ENCODE measurements around the gene SPRED2. TPM values are rescaled to one million over a fixed set of nuclear protein-coding genes. Genes with fewer than 3 reads are reported as not detected.

SPRED2 gene
- total and polyA plus RNA-seq, 4 donors, result 6.7 to 7.5 (median 7.1) TPM

- Histone ChIP-seq H3K4me1 (ENCODE audit: control insufficient read depth in 4 of 4, insufficient read depth in 4 of 4, low read length in 3 of 4) (peaks cover 0 to 2% (median 0%) of the 10 kb centered on the region in 4 donors), H3K36me3 (ENCODE audit: control insufficient read depth in 4 of 4, insufficient read depth in 3 of 4, low read depth in 1 of 4, low read length in 3 of 4) (no peaks in the 10 kb centered on the region), H3K4me3 (ENCODE audit: low read depth in 1 of 3, low read length in 3 of 3) (no peak overlapping the region), H3K9ac (ENCODE audit: low read depth in 1 of 2, low read length in 2 of 2) (no peak overlapping the region), H3K27ac (ENCODE audit: low read depth in 1 of 2, low read length in 2 of 2) (peak overlapping the region in 1 of 2 donors; percentile 32), H3K27me3 (ENCODE audit: control insufficient read depth in 4 of 4, insufficient read depth in 4 of 4, low read length in 3 of 4) (no peaks in the 10 kb centered on the region), H3K9me3 (ENCODE audit: control insufficient read depth in 4 of 4, low read length in 3 of 4) (no peaks in the 10 kb centered on the region)
- TF ChIP-seq, protein P1, sequence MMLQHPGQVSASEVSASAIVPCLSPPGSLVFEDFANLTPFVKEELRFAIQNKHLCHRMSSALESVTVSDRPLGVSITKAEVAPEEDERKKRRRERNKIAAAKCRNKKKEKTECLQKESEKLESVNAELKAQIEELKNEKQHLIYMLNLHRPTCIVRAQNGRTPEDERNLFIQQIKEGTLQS (IDR thresholded peaks at IDR 0.05), result no peak
- TF ChIP-seq RAD21 (IDR thresholded peaks at IDR 0.05) (no peak), EGR1 (IDR thresholded peaks at IDR 0.05; ENCODE audit: low read depth in 2 of 2) (no peak), RXRA (IDR thresholded peaks at IDR 0.05) (no peak), FOXA1 (IDR thresholded peaks at IDR 0.05) (no peak), SP1 (IDR thresholded peaks at IDR 0.05) (no peak), YY1 (IDR thresholded peaks at IDR 0.05) (no peak)
- 61% methylated on average over 20 of the region's 20 CpGs for WGBS
- no peak for DNase-seq (ENCODE audit: low spot score)
Measured at GRCh38 chr2:65300761-65301711, 131.4 kb downstream of the SPRED2 start.

- DNase-seq (ENCODE audit: low spot score), result no peak
- no peak for TF ChIP-seq RAD21 (IDR thresholded peaks at IDR 0.05)
- peak; percentile 31 for TF ChIP-seq NR2F2 (IDR thresholded peaks at IDR 0.05)
- H3K27me3 ChIP-seq (ENCODE audit: control insufficient read depth in 4 of 4, insufficient read depth in 4 of 4, low read length in 3 of 4), result no peaks in the 10 kb centered on the region
- WGBS, result 81% methylated on average over 16 of the region's 16 CpGs
- H3K4me1 ChIP-seq (ENCODE audit: control insufficient read depth in 4 of 4, insufficient read depth in 4 of 4, low read length in 3 of 4), result peaks cover 0 to 2% (median 0%) of the 10 kb centered on the region in 4 donors
- H3K36me3 ChIP-seq (ENCODE audit: control insufficient read depth in 4 of 4, insufficient read depth in 3 of 4, low read depth in 1 of 4, low read length in 3 of 4), result no peaks in the 10 kb centered on the region
- H3K9ac ChIP-seq (ENCODE audit: low read depth in 1 of 2, low read length in 2 of 2), result no peak overlapping the region
- H3K4me3 ChIP-seq (ENCODE audit: low read depth in 1 of 3, low read length in 3 of 3), result no peak overlapping the region
- peak overlapping the region in 1 of 2 donors; percentile 32 for H3K27ac ChIP-seq (ENCODE audit: low read depth in 1 of 2, low read length in 2 of 2)
- H3K9me3 ChIP-seq (ENCODE audit: control insufficient read depth in 4 of 4, low read length in 3 of 4), result no peaks in the 10 kb centered on the region
Measured at GRCh38 chr2:65300134-65300760, 132.2 kb downstream of the SPRED2 start.

DNA sequence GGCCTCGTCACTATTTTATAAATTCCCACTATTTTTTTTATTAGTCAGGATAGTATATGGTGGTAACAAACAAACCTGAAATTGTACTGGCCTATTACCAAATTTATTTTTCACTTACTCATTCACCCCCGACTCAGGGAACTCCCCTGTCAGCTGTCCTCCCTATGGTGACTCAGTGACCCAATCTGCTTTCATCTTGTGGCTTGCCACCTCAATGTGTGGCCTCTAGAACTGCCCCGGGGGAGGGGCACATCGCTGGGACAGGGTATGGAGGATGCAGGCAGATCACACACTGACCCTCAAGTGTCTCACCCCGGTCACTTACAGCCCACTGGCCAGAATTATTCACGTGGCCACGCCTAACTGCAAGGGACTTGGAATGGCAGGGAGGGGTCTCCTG, 133.2 kb downstream of the SPRED2 start:
- no peak for DNase-seq (ENCODE audit: low spot score)
- Histone ChIP-seq H3K9me3 (ENCODE audit: control insufficient read depth in 4 of 4, low read length in 3 of 4) (no peaks in the 10 kb centered on the region), H3K36me3 (ENCODE audit: control insufficient read depth in 4 of 4, insufficient read depth in 3 of 4, low read depth in 1 of 4, low read length in 3 of 4) (no peaks in the 10 kb centered on the region), H3K27ac (ENCODE audit: low read depth in 1 of 2, low read length in 2 of 2) (no peak overlapping the region), H3K4me3 (ENCODE audit: low read depth in 1 of 3, low read length in 3 of 3) (no peak overlapping the region), H3K9ac (ENCODE audit: low read depth in 1 of 2, low read length in 2 of 2) (no peak overlapping the region), H3K27me3 (ENCODE audit: control insufficient read depth in 4 of 4, insufficient read depth in 4 of 4, low read length in 3 of 4) (no peaks in the 10 kb centered on the region), H3K4me1 (ENCODE audit: control insufficient read depth in 4 of 4, insufficient read depth in 4 of 4, low read length in 3 of 4) (peaks cover 0 to 2% (median 0%) of the 10 kb centered on the region in 4 donors)
- TF ChIP-seq REST (IDR thresholded peaks at IDR 0.05) (no peak), NR2F2 (IDR thresholded peaks at IDR 0.05) (no peak), HNF4G (IDR thresholded peaks at IDR 0.05) (no peak), TAF1 (conservative IDR thresholded peaks at IDR 0.05) (no peak), FOXA2 (IDR thresholded peaks at IDR 0.05) (no peak), JUND (IDR thresholded peaks at IDR 0.05) (no peak), GABPA (IDR thresholded peaks at IDR 0.05 in 1 of 2, conservative IDR thresholded peaks at IDR 0.05 in 1 of 2) (no peak), RAD21 (IDR thresholded peaks at IDR 0.05) (no peak), EGR1 (IDR thresholded peaks at IDR 0.05; ENCODE audit: low read depth in 2 of 2) (no peak), YY1 (IDR thresholded peaks at IDR 0.05) (no peak), HNF4A (conservative IDR thresholded peaks at IDR 0.05) (no peak)
- TF ChIP-seq, protein P2, sequence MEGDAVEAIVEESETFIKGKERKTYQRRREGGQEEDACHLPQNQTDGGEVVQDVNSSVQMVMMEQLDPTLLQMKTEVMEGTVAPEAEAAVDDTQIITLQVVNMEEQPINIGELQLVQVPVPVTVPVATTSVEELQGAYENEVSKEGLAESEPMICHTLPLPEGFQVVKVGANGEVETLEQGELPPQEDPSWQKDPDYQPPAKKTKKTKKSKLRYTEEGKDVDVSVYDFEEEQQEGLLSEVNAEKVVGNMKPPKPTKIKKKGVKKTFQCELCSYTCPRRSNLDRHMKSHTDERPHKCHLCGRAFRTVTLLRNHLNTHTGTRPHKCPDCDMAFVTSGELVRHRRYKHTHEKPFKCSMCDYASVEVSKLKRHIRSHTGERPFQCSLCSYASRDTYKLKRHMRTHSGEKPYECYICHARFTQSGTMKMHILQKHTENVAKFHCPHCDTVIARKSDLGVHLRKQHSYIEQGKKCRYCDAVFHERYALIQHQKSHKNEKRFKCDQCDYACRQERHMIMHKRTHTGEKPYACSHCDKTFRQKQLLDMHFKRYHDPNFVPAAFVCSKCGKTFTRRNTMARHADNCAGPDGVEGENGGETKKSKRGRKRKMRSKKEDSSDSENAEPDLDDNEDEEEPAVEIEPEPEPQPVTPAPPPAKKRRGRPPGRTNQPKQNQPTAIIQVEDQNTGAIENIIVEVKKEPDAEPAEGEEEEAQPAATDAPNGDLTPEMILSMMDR (IDR thresholded peaks at IDR 0.05; ENCODE audit: low read depth, low read length, missing input control), result no peak
- TF ChIP-seq, protein P3, sequence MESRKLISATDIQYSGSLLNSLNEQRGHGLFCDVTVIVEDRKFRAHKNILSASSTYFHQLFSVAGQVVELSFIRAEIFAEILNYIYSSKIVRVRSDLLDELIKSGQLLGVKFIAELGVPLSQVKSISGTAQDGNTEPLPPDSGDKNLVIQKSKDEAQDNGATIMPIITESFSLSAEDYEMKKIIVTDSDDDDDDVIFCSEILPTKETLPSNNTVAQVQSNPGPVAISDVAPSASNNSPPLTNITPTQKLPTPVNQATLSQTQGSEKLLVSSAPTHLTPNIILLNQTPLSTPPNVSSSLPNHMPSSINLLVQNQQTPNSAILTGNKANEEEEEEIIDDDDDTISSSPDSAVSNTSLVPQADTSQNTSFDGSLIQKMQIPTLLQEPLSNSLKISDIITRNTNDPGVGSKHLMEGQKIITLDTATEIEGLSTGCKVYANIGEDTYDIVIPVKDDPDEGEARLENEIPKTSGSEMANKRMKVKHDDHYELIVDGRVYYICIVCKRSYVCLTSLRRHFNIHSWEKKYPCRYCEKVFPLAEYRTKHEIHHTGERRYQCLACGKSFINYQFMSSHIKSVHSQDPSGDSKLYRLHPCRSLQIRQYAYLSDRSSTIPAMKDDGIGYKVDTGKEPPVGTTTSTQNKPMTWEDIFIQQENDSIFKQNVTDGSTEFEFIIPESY (IDR thresholded peaks at IDR 0.05), result no peak
- WGBS, result 86% methylated on average over 7 of the region's 7 CpGs
